KMS-11 (cell line): Measurements from ENCODE around the gene KLF7.

ENCODE experiments used
- H2AFZ ChIP-seq: fragments of 200-600 bp; sonication (generic); 2 replicates; pipeline ENCODE4 v1.6.1; 2016; ENCODE audit warnings: antibody characterized with exemption, mixed run types, low read depth
- H3K27ac ChIP-seq: fragments of 200-600 bp; sonication (generic); 2 replicates; pipeline ENCODE4 v1.6.1; 2016; ENCODE audit warnings: mild to moderate bottlenecking, mixed run types
- H3K27me3 ChIP-seq: fragments of 200-600 bp; sonication (generic); 2 replicates; pipeline ENCODE4 v1.6.1; 2017; ENCODE audit warnings: mild to moderate bottlenecking, low read depth, mixed run types, moderate library complexity; ENCODE audit not compliant: insufficient read depth
- H3K36me3 ChIP-seq: fragments of 200-600 bp; sonication (generic); 2 replicates; pipeline ENCODE4 v1.6.1; 2017; ENCODE audit warnings: mild to moderate bottlenecking, mixed run types; ENCODE audit not compliant: insufficient read depth
- H3K4me1 ChIP-seq: fragments of 200-600 bp; sonication (generic); 2 replicates; pipeline ENCODE4 v1.6.1; 2016; ENCODE audit warnings: mild to moderate bottlenecking, low read depth, mixed run types; ENCODE audit not compliant: poor library complexity, severe bottlenecking
- H3K4me2 ChIP-seq: fragments of 200-600 bp; sonication (generic); 2 replicates; pipeline ENCODE4 v1.7.0; 2016; ENCODE audit warnings: mild to moderate bottlenecking, mixed run types
- H3K4me3 ChIP-seq: fragments of 200-600 bp; sonication (generic); IDR thresholded peaks from 2 replicates; pipeline ENCODE4 v1.6.1; 2017; ENCODE audit warnings: low read depth, low read length, mixed read lengths; ENCODE audit not compliant: insufficient read depth
- H3K79me2 ChIP-seq: fragments of 200-600 bp; sonication (generic); 2 replicates; pipeline ENCODE4 v1.6.1; 2016; ENCODE audit warnings: low read depth, mixed run types; ENCODE audit not compliant: insufficient read depth
- H3K9ac ChIP-seq: fragments of 200-600 bp; sonication (generic); 2 replicates; pipeline ENCODE4 v1.6.1; 2016; ENCODE audit warnings: mild to moderate bottlenecking, mixed run types
- H4K20me1 ChIP-seq: fragments of 200-600 bp; sonication (generic); 2 replicates; pipeline ENCODE4 v1.6.1; 2016; ENCODE audit warnings: mild to moderate bottlenecking, mixed run types; ENCODE audit not compliant: insufficient read depth
- TF ChIP-seq, protein P1 (sequence below): fragments of 200-600 bp; sonication (generic); conservative IDR thresholded peaks from 2 replicates; pipeline ENCODE4 v1.6.1; 2017; ENCODE audit warnings: low read depth, mild to moderate bottlenecking, antibody characterized with exemption, low read length, moderate library complexity, mixed read lengths

KLF7 gene

GRCh38 chr2:207130958-207131521, 34.7 kb downstream of the KLF7 start:
- H2AFZ ChIP-seq, result no peak overlapping the region
- H3K4me2 ChIP-seq, result peak overlapping the region; percentile 78; the same call in 1 of the 2 replicates

DNA sequence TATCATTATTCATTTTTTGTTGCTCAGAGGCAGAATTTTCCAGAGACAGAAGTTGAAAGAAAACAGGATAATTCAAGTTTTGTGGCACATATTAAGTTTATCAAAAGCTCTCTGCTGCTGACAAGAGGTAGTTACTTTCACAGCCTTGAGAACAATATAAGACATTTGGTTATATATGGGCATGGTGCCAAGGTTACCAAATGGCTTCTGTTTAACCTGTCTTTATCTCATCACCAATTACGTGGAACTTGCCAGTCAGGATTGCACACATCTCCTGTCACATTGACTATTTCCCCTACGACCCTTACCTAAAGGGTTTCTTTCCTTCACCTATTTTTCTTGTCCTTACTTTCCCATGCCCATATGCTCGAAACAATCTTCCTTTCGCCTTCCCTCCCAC, 35.9 kb downstream of the KLF7 start:
- Histone ChIP-seq H3K4me3 (no peak overlapping the region), H3K27me3 (no peaks in the 10 kb centered on the region), H2AFZ (no peak overlapping the region), H3K4me1 (peaks cover 45% of the 10 kb centered on the region), H3K36me3 (no peaks in the 10 kb centered on the region), H3K9ac (no peak overlapping the region), H3K4me2 (no peak overlapping the region), H4K20me1 (no peaks in the 10 kb centered on the region), H3K27ac (no peak overlapping the region), H3K79me2 (peaks cover 43% of the 10 kb centered on the region; the same call in 1 of the 2 replicates)
- TF ChIP-seq, protein P1, sequence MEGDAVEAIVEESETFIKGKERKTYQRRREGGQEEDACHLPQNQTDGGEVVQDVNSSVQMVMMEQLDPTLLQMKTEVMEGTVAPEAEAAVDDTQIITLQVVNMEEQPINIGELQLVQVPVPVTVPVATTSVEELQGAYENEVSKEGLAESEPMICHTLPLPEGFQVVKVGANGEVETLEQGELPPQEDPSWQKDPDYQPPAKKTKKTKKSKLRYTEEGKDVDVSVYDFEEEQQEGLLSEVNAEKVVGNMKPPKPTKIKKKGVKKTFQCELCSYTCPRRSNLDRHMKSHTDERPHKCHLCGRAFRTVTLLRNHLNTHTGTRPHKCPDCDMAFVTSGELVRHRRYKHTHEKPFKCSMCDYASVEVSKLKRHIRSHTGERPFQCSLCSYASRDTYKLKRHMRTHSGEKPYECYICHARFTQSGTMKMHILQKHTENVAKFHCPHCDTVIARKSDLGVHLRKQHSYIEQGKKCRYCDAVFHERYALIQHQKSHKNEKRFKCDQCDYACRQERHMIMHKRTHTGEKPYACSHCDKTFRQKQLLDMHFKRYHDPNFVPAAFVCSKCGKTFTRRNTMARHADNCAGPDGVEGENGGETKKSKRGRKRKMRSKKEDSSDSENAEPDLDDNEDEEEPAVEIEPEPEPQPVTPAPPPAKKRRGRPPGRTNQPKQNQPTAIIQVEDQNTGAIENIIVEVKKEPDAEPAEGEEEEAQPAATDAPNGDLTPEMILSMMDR, result no peak

More at GRCh38 chr2:207130958-207131521, 34.7 kb downstream of the KLF7 start:
- TF ChIP-seq, protein P1, result no peak
- H3K36me3 ChIP-seq, result no peaks in the 10 kb centered on the region
- peaks cover 43% of the 10 kb centered on the region; the same call in 1 of the 2 replicates for H3K79me2 ChIP-seq
- peak overlapping the region; percentile 3; the same call in 1 of the 2 replicates for H3K9ac ChIP-seq
- H3K27ac ChIP-seq, result peak overlapping the region; percentile 84
- H3K4me1 ChIP-seq, result peaks cover 58% of the 10 kb centered on the region
- H3K4me3 ChIP-seq, result no peak overlapping the region
- no peaks in the 10 kb centered on the region for H4K20me1 ChIP-seq
- H3K27me3 ChIP-seq, result no peaks in the 10 kb centered on the region

DNA sequence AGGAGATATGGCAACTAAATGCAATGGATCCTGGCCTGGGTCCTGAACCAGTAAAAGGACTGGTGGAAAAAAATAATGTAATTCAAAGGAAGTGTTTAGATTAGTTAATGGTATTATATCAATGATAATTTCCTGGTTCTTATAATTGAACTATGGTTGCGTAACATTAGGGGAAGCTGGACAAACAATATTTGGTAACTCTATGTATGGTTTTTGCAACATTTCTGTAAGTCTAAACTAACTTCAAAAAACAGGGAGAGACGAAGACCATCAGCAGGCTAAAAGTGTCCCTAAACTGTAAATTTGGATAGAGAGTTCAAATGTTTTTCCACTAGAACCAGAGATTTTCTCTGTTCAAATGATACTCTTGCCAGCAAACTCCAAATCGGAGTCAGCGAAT, 36.9 kb downstream of the KLF7 start:
- Histone ChIP-seq H2AFZ (no peak overlapping the region), H4K20me1 (no peaks in the 10 kb centered on the region), H3K36me3 (no peaks in the 10 kb centered on the region), H3K4me3 (no peak overlapping the region), H3K4me2 (no peak overlapping the region), H3K4me1 (peaks cover 36% of the 10 kb centered on the region), H3K79me2 (peaks cover 36% of the 10 kb centered on the region; the same call in 1 of the 2 replicates), H3K9ac (no peak overlapping the region), H3K27ac (no peak overlapping the region), H3K27me3 (no peaks in the 10 kb centered on the region)
- TF ChIP-seq, protein P1, result no peak

GRCh38 chr2:207126724-207127308, 38.9 kb downstream of the KLF7 start:
- no peak overlapping the region for H3K27ac ChIP-seq
- H3K9ac ChIP-seq, result no peak overlapping the region
- no peak overlapping the region for H3K4me2 ChIP-seq
- peaks cover 23% of the 10 kb centered on the region; the same call in 1 of the 2 replicates for H3K79me2 ChIP-seq
- no peak overlapping the region for H3K4me3 ChIP-seq
- H3K36me3 ChIP-seq, result no peaks in the 10 kb centered on the region
- no peaks in the 10 kb centered on the region for H3K27me3 ChIP-seq
- H2AFZ ChIP-seq, result no peak overlapping the region
- peaks cover 15% of the 10 kb centered on the region for H3K4me1 ChIP-seq
- TF ChIP-seq, protein P1, result no peak
- H4K20me1 ChIP-seq, result no peaks in the 10 kb centered on the region
